ENCODE results near the gene RNF126. TPM values are rescaled to one million over a fixed set of nuclear protein-coding genes. Genes with fewer than 3 reads are reported as not detected.

RNF126 gene
- total and polyA plus RNA-seq, 2 of the 4 experiments (the other 2 are of a cell fraction) = 7.0 to 27.4 TPM

- intact Hi-C loops (cut with micrococcal nuclease) (no loop called here), in situ Hi-C loops (cut with MboI; ENCODE audit: low sequenced_read_pairs) (no loop called here), dilution Hi-C loops (cut with HindIII; ENCODE audit: low sequenced_read_pairs, unreplicated experiment) (no loop called here)
- Histone ChIP-seq H3K79me1 (ENCODE audit: low read depth in 1 of 2, low read length in 2 of 2) (no peaks in the 10 kb centered on the region), H3K14ac (replicated peaks; ENCODE audit: low read depth, low read length) (no peak overlapping the region), H3K27ac (ENCODE audit: insufficient read depth, low read length) (no peak overlapping the region), H3K18ac (ENCODE audit: low read depth, low read length) (no peak overlapping the region), H3K4me3 (ENCODE audit: insufficient read depth, low read depth, low read length) (no peak overlapping the region), H4K5ac (ENCODE audit: low read depth, low read length) (no peak overlapping the region), H3K4me2 (ENCODE audit: low read depth, low read length) (no peak overlapping the region), H2AK9ac (replicated peaks; ENCODE audit: low read depth, low read length, poor library complexity) (no peak overlapping the region), H3K9ac (ENCODE audit: low read depth, low read length) (no peak overlapping the region), H3K9me3 (ENCODE audit: control insufficient read depth, insufficient read depth, low read length) (no peaks in the 10 kb centered on the region), H4K91ac (ENCODE audit: insufficient read depth, low read depth, low read length) (no peak overlapping the region), H3K4ac (ENCODE audit: low read depth, low read length) (no peak overlapping the region), H3K9me1 (ENCODE audit: insufficient read depth, low read length) (no peaks in the 10 kb centered on the region), H3K56ac (ENCODE audit: extremely low read depth, insufficient read depth, low read length) (no peak overlapping the region), H2AK5ac (ENCODE audit: low read depth, low read length) (no peak overlapping the region), H2BK5ac (ENCODE audit: low read depth, low read length, poor library complexity, severe bottlenecking) (no peak overlapping the region), H2AFZ (replicated peaks; ENCODE audit: low read length, poor library complexity) (no peak overlapping the region), H4K20me1 (ENCODE audit: insufficient read depth, low read length) (no peaks in the 10 kb centered on the region), H3K4me1 (ENCODE audit: control insufficient read depth, insufficient read depth, low read length) (no peaks in the 10 kb centered on the region), H3K23ac (ENCODE audit: low read depth, low read length) (no peak overlapping the region), H3K36me3 (ENCODE audit: control insufficient read depth, insufficient read depth, low read length) (no peaks in the 10 kb centered on the region), H2BK20ac (ENCODE audit: low read depth, low read length) (no peak overlapping the region), H2BK120ac (ENCODE audit: low read depth, low read length) (no peak overlapping the region), H3K27me3 (ENCODE audit: control insufficient read depth, insufficient read depth, low read length) (peaks cover 6% of the 10 kb centered on the region; the same call in 1 of the 2 replicates), H2BK15ac (ENCODE audit: low read depth, low read length) (no peak overlapping the region), H4K8ac (ENCODE audit: low read depth in 2 of 2, low read length in 2 of 2) (no peak overlapping the region)
- TF ChIP-seq MAZ (IDR thresholded peaks at IDR 0.05; ENCODE audit: borderline replicate concordance, low read depth, low read length) = no peak
- no peak for TF ChIP-seq CEBPB (IDR thresholded peaks at IDR 0.05; ENCODE audit: low read depth, low read length)
- TF ChIP-seq FOS (IDR thresholded peaks at IDR 0.05; ENCODE audit: low read depth, low read length) = no peak
- TF ChIP-seq SMC3 (IDR thresholded peaks at IDR 0.05; ENCODE audit: low read depth, low read length) = no peak
- TF ChIP-seq RAD21 (IDR thresholded peaks at IDR 0.05; ENCODE audit: low read length) = no peak
- no peak for TF ChIP-seq POLR2A (IDR thresholded peaks at IDR 0.05; ENCODE audit: low read depth, low read length)
- no peak for TF ChIP-seq NFE2L2 (IDR thresholded peaks at IDR 0.05; ENCODE audit: low read depth, low read length)
- no peak for TF ChIP-seq MAFK (IDR thresholded peaks at IDR 0.05; ENCODE audit: low read depth, low read length)
- no peak for TF ChIP-seq MXI1 (IDR thresholded peaks at IDR 0.05; ENCODE audit: borderline replicate concordance, low read depth, low read length)
- TF ChIP-seq RCOR1 (IDR thresholded peaks at IDR 0.05; ENCODE audit: insufficient replicate concordance, low read length) = no peak
- no TSS peak for BruUV-seq (replicated peaks)
- ATAC-seq (ENCODE audit: low read depth) = no peak
- POLR2A ChIA-PET (ENCODE audit: unreplicated experiment) = no interaction called here
- DNase-seq = no peak
- CTCF ChIA-PET = no interaction called here
- 47% methylated on average over 18 of the region's 41 CpGs; no CpG with 5 or more reads in 1 of the 2 experiments for WGBS, 2 experiments (ENCODE audit: extremely low coverage in 2 of 2, insufficient read length in 1 of 2)
These were observed 31.7 kb upstream of the RNF126 start for GRCh38 chr19:694481-695351.
